Dermis blood vessel endothelial cell (primary cell): Measurements from ENCODE around the gene LCE2A. TPM values are rescaled to one million over a fixed set of nuclear protein-coding genes. Genes with fewer than 3 reads are reported as not detected.
A peak's percentile ranks its signal among the peaks of the same experiment; 100 is the strongest.

Experiments
- DNase-seq: peaks from one replicate; pipeline ENCODE4 v3.0.0; 2010
- total RNA-seq: library from RNA; depleted of rRNA; stranded (reverse); fragments of >200 nt; gene quantifications from 2 replicates; pipeline ENCODE4 v1.2.3, GENCODE V29; 2014

The LCE2A gene
- total RNA-seq, 1 donor from 2014 or later: not detected

GRCh38 chr1:152743371-152744145, 45.4 kb downstream of the LCE2A start:
- no peak for DNase-seq

DNA sequence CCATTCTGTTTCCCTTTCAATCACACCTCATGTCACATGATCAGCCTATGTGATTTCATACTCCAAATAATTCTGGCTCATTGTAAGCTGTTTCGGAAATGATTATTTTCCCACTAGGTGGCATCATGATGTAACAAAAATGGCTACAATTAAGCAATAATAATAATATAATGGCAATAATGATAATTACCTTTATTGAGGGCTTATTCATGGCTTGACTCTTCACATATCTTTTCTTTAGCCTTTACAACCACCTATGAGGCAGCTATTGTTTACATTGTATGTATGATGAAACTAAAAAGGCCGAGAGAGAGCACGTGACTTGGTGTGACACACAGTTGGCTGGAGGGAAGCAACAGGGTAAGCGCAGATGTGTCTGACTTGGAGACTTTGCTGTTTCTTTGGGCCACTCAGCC, 47.2 kb downstream of the LCE2A start:
- DNase-seq: peak; percentile 8

- no peak for DNase-seq
Measured at GRCh38 chr1:152745765-152746444, 47.8 kb downstream of the LCE2A start.

DNA sequence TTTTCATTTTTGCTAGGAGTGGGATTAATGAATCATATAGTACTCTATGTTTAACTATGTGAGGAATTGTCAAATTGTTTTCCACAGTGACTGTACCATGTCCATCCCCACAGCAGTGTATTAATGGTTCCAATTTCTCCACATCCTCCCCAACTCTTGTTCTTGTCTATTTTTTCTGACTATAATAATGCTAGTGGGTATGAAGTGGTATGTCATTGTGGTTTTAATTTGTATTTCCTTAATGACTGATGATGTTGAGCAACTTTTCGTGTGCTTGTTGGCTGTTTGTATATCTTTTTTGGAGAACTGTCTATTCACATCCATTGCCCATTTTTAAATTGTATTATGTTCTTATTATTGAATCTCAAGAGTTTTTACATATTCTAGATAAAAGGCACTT, 49.7 kb downstream of the LCE2A start:
- DNase-seq: no peak

Other genes with a start within 250 kb of the LCE2A start
- not detected in 2 replicates for gene LCE5A, start 187.5 kb upstream of the LCE2A start, total RNA-seq
- not detected in 2 replicates for gene CRCT1, start 183.9 kb upstream of the LCE2A start, total RNA-seq
- gene LCE3E, start 131.6 kb upstream of the LCE2A start, total RNA-seq: not detected in 2 replicates
- gene LCE3D, start 117.8 kb upstream of the LCE2A start, total RNA-seq: not detected in 2 replicates
- not detected in 2 replicates for gene LCE3C, start 98.1 kb upstream of the LCE2A start, total RNA-seq
- not detected in 2 replicates for gene LCE3B, start 84.5 kb upstream of the LCE2A start, total RNA-seq
- not detected in 2 replicates for gene LCE3A, start 75.2 kb upstream of the LCE2A start, total RNA-seq
- not detected in 2 replicates for gene LCE2D, start 35.0 kb upstream of the LCE2A start, total RNA-seq
- not detected in 2 replicates for gene LCE2C, start 23.1 kb upstream of the LCE2A start, total RNA-seq
- gene LCE2B, start 12.2 kb upstream of the LCE2A start, total RNA-seq: not detected in 2 replicates
- gene LCE4A, start 9.8 kb downstream of the LCE2A start, total RNA-seq: not detected in 2 replicates
- gene KPRP, start 59.7 kb downstream of the LCE2A start, total RNA-seq: not detected in 2 replicates
- gene LCE1F, start 76.8 kb downstream of the LCE2A start, total RNA-seq: not detected in 2 replicates
- gene LCE1E, start 87.9 kb downstream of the LCE2A start, total RNA-seq: not detected in 2 replicates
- gene LCE1D, start 98.4 kb downstream of the LCE2A start, total RNA-seq: not detected in 2 replicates
- not detected in 2 replicates for gene LCE1C, start 108.3 kb downstream of the LCE2A start, total RNA-seq
- gene LCE1B, start 113.6 kb downstream of the LCE2A start, total RNA-seq: not detected in 2 replicates
- gene LCE1A, start 129.1 kb downstream of the LCE2A start, total RNA-seq: not detected in 2 replicates
- not detected in 2 replicates for gene LCE6A, start 144.5 kb downstream of the LCE2A start, total RNA-seq
- gene LCE7A, start 161.7 kb downstream of the LCE2A start, total RNA-seq: not detected in 2 replicates
- not detected in 2 replicates for gene SMCP, start 180.0 kb downstream of the LCE2A start, total RNA-seq
- gene IVL, start 210.2 kb downstream of the LCE2A start, total RNA-seq: not detected in 2 replicates
- gene SPRR5, start 248.9 kb downstream of the LCE2A start, total RNA-seq: not detected in 2 replicates